NCI-H226 (cell line): ENCODE measurements around the gene RPL41.
A peak's percentile ranks its signal among the peaks of the same experiment; 100 is the strongest.

Experiments used
- DNase-seq: peaks from one replicate; pipeline ENCODE4 v3.0.0-alpha.2; 2015

RPL41 gene

DNA sequence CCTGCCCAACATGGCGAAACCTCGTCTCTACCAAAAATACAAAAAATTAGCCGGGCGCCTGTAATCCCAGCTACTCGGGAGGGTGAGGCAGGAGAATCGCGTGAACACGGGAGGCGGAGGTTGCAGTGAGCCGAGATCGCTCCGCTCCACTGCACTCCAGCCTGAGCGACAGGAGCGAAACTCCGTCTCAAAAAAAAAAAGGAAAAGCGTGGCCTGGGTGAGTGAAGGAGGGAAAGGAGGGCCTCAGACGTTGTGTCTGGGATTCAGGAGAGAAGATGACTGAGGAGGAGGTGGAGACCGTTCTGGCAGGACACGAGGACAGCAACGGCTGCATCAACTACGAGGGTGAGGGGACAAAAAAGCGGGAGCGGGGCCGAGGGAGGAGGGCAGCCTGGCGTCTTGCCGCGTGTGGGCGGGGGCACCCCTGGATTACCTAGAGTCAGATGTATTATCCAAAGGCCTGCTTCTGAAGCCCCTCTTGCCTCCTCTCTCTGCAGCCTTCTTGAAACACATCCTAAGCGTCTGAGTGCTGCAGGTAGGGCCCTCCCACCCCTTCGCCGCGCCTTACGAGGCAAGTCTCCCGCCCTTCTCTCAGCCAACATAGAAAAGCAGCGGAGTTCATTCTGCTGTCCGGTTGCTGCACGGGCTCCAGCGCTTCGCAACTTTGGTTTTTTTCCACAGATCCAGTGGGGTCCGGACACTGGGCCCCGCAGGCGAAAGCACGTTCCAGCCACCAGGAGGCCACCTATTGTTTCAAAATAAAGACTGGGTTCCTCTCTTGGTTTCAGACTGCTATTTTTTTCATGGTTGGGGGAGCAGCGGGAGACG is 41.0 kb downstream of the RPL41 start:
- DNase-seq: peak; percentile 84

- peak; percentile 99 for DNase-seq
Measured at GRCh38 chr12:56158029-56158925, 41.8 kb downstream of the RPL41 start, which contains the start of gene MYL6. TSS of gene MYL6 (plus strand) at chr12:56158359. CDS start at chr12:56158402, 43 bp downstream.

GRCh38 chr12:56158926-56159461 is 42.6 kb downstream of the RPL41 start:
- peak; percentile 27 for DNase-seq

- no peak for DNase-seq
Measured at GRCh38 chr12:56159482-56160192, 43.2 kb downstream of the RPL41 start.

DNA sequence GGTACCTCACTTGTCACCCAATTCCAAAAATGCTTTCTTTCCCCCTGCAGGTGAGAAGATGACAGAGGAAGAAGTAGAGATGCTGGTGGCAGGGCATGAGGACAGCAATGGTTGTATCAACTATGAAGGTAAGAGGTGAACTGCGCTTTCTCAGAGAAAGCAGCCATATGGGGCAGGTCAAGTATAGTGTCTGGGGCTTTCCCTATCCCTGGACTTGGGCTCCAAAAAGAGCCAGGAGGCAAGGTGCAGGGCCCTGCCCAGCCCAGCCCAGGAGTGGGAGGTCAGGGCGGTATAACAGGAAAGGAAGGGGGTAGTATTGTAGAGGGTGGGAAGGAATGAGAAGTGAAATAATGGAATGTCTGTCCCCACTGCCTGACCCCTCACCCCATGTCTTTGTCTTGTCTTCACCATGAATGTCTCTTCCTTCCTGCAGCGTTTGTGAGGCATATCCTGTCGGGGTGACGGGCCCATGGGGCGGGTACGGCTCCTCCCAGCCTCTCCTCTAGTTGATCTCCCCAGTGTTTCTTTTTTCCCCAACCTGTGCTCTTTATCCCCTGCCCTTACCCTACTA is 43.8 kb downstream of the RPL41 start:
- DNase-seq: no peak

DNA sequence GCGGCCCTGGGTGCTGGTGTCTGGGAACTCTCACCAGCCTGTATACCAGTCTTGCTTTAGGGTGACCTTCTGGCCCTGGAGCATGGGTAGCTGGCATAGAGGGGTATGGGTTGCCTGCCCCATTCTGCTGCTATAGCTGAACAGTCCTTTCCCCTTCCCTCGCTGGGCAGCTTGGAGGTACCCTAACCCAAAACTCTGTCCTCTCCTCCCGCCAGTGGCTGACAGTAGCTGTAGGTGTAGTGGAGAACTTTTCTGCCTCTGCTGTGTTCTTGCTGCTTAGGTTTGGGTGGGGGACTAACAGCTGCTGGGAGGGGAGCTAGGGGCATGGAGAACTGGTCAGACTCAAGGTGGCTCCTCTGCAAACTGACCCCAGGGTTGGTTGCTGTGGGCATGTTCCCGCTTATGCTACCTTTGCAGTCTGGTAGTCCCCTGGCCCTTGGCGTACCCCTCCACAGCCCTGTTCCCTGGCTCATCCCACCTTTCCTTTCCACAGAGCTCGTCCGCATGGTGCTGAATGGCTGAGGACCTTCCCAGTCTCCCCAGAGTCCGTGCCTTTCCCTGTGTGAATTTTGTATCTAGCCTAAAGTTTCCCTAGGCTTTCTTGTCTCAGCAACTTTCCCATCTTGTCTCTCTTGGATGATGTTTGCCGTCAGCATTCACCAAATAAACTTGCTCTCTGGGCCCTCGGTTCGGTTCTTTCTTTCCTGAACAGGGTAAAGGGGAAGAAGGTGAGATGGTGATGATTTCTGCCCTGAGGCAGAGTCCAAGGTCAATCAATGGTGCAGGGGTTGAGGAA is 44.7 kb downstream of the RPL41 start:
- DNase-seq: no peak

DNA sequence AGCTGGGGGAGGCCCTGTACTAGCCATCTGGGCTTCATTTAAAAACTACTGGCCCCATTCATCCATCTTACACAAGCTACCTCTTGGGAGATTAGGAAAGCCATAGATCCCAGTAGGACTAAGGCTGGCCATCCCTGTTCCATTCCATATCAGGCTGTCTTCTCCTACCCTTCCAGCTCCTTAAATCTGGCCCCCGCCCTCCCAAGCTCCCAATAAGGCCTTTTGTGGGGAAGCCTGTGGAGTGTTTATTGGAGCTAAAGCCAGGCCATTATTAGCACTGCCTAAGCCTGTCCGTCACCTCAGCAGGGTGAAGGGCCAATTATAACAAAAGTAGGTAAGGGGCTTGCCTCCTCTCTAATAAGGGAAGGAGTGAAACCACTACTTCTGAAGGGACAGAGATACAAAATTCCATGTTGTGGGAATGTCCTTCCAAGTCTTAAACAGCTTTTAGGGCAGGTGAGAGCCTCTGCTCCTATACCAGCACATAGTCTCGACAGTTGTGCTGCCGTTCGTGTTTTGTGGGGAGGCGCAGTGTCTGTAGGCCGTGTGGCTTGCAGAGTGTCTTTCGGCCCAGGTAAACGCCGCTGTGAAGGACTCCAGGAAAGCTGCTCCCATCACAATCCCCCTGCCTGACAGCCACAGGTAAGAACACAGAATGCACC is 45.4 kb downstream of the RPL41 start:
- DNase-seq: no peak

DNA sequence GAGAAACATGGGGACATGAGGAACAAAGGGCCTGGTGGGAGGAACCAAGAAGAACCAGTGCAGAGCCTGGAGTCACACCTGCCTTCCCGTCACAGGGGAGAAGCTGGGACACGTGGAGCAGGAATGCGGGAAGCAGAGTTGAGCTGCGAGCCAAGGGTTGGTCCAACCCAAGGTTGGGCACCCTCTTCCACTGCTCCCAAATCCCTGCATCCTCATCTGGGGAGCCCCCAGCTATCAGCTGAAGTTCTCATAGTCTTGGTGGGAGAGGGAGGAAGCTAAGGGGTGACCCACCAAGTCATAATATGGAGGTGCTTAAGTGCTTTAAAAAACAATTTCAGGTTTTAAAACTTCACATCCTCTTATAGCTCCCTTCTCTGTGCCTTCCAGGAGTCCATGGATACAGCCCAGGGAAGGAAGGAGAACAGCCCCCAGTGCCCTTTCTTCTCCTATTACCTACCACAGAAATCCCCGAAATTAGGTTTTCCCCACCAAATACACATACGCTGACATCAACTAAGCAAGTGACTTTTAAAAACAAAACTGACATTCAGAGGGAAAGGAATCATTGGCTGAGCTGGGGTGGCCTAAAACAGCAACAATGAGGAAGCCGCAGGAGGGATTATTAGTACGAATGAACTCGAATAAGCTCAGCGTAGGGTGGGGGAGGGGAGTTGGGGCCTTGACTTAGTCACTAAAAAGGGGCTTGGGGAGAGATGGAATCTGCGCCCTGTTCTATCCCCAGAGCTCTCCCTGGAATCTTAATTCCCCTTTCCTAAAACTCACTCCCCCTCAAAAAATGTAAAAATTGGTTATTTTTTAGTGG is 46.2 kb downstream of the RPL41 start:
- DNase-seq: no peak

DNA sequence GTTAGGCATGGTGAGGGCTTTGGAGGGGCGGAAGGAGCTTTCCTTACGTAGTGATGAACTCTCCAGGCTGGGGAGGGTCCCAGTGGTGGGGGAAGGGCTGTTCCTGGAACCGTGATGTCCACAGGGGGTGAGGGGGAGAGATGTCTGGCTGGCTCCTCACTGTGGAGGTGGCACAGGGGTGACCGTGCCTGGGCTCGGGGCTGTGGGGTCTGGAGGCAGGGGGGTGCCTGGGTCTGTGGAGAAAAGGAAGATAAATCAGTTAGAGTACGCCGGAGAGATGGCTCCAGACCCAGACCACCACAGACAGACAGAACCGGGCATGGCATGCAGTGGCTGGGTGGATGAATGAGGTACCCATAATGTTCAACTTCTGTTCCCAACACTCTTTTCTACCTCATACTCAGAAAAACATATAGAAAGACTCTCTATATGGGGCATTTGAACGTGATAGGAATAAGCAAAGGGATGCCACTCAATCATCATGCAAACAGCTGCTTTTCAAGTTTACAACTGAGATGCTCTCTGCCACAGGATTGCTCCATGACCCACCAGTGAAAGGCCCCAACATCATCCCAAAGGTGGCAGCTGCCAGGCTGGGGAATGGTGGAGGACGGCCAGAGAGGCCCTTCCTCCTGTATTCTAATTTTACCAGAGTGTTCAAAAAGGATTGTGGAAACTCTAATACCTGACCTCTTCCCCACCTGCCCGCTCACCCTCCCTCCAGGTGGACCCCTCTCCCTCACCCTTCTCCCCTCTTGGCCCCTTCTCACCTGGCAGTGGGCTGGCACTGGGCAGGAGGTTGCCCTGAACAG is 47.3 kb downstream of the RPL41 start:
- DNase-seq: no peak

- DNase-seq: no peak
Measured at GRCh38 chr12:56164345-56164729, 47.9 kb downstream of the RPL41 start.

GRCh38 chr12:56165369-56165768 is 48.9 kb downstream of the RPL41 start:
- no peak for DNase-seq
